Measurements from ENCODE around the gene ARHGAP10. TPM values are rescaled to one million over a fixed set of nuclear protein-coding genes. Genes with fewer than 3 reads are reported as not detected.

ARHGAP10 gene
- total RNA-seq, 1 experiment from 2014 or later = 9.0 TPM

DNA sequence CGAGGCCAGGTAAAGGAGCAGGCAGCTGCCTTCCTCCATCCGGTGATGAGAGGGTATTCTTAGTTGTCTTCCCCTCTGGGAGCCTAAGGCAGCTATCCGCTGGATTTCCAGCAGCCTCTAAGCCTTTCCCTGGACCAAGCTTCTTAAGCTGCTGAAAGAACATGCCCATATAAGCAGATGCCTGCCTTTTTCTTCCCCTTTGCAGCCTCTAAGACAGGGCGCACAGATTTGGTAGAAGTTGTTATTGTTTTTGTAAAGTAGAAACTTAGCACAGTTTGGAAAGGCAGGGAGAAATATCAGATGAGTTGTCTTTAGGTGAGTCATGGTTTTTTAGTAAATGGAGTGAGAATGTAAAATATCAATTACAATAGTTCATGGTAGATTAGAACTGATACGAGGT lies 210.8 kb downstream of the ARHGAP10 start:
- intact Hi-C loops (cut with micrococcal nuclease) = no loop called here
- Histone ChIP-seq H3K79me2 (ENCODE audit: low read length) (no peaks in the 10 kb centered on the region), H3K9me2 (replicated peaks; ENCODE audit: low read length) (no peaks in the 10 kb centered on the region), H3K27ac (ENCODE audit: low read length) (no peak overlapping the region), H3K4me2 (ENCODE audit: low read length) (no peak overlapping the region), H4K20me1 (ENCODE audit: low read length) (no peaks in the 10 kb centered on the region), H3F3A (ENCODE audit: low read length, unreplicated experiment) (no peaks in the 10 kb centered on the region), H3K36me3 (ENCODE audit: low read depth, low read length) (no peaks in the 10 kb centered on the region), H3K4me1 (ENCODE audit: insufficient read depth, low read length) (no peaks in the 10 kb centered on the region), H3K4me3 (ENCODE audit: low read length) (no peak overlapping the region), H3K9me3 (ENCODE audit: low read length) (no peaks in the 10 kb centered on the region), H3K9ac (ENCODE audit: low read length) (no peak overlapping the region), H2AFZ (ENCODE audit: low read length) (no peak overlapping the region), H3K27me3 (ENCODE audit: low read length) (no peaks in the 10 kb centered on the region)
- ATAC-seq (no peak), DNase-seq (no peak)
- ChIA-PET CTCF (no interaction called here), POLR2A (ENCODE audit: unreplicated experiment) (no interaction called here)
- BruUV-seq (replicated peaks) = no TSS peak
- TF ChIP-seq EZH2phosphoT487 (IDR thresholded peaks at IDR 0.05; ENCODE audit: borderline replicate concordance, low read length) = no peak
- TF ChIP-seq, protein P1, sequence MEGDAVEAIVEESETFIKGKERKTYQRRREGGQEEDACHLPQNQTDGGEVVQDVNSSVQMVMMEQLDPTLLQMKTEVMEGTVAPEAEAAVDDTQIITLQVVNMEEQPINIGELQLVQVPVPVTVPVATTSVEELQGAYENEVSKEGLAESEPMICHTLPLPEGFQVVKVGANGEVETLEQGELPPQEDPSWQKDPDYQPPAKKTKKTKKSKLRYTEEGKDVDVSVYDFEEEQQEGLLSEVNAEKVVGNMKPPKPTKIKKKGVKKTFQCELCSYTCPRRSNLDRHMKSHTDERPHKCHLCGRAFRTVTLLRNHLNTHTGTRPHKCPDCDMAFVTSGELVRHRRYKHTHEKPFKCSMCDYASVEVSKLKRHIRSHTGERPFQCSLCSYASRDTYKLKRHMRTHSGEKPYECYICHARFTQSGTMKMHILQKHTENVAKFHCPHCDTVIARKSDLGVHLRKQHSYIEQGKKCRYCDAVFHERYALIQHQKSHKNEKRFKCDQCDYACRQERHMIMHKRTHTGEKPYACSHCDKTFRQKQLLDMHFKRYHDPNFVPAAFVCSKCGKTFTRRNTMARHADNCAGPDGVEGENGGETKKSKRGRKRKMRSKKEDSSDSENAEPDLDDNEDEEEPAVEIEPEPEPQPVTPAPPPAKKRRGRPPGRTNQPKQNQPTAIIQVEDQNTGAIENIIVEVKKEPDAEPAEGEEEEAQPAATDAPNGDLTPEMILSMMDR (conservative IDR thresholded peaks at IDR 0.05; ENCODE audit: low read depth, low read length) = no peak
- TF ChIP-seq EZH2 (IDR thresholded peaks at IDR 0.05; ENCODE audit: low read length, unreplicated experiment) = no peak

DNA sequence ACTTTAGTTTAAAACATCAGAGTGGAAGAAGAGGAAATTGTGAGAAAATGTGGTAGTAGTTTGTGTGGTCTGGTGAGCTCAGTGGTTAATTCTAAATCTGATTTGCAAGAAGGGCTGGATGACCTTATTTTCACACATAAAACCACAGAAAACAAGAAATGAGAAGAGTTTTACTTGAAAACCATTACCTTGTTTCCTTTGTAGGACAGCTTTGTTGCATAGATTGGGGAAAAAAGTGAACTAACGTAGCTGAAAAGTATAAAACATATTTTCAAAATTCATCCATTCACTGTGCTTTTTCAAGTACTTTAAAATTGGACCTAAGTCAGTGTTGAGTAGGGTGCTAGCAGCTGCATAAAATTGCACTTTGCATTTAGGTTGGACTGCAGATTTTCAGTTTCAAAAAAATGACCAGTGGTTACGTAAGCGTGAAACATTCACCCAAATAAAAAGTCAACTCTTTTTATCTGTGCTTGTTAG lies 211.3 kb downstream of the ARHGAP10 start:
- no peaks in the 10 kb centered on the region for H3K9me3 ChIP-seq (ENCODE audit: low read length)
- H3K36me3 ChIP-seq (ENCODE audit: low read depth, low read length) = no peaks in the 10 kb centered on the region
- no peak overlapping the region for H3K27ac ChIP-seq (ENCODE audit: low read length)
- H3K9ac ChIP-seq (ENCODE audit: low read length) = no peak overlapping the region
- intact Hi-C loops (cut with micrococcal nuclease) = no loop called here
- H3K9me2 ChIP-seq (replicated peaks; ENCODE audit: low read length) = no peaks in the 10 kb centered on the region
- no peaks in the 10 kb centered on the region for H4K20me1 ChIP-seq (ENCODE audit: low read length)
- H3K79me2 ChIP-seq (ENCODE audit: low read length) = no peaks in the 10 kb centered on the region
- H2AFZ ChIP-seq (ENCODE audit: low read length) = no peak overlapping the region
- ATAC-seq (no peak), DNase-seq (no peak)
- no peak overlapping the region for H3K4me2 ChIP-seq (ENCODE audit: low read length)
- TF ChIP-seq EZH2phosphoT487 (IDR thresholded peaks at IDR 0.05; ENCODE audit: borderline replicate concordance, low read length) (no peak), EZH2 (IDR thresholded peaks at IDR 0.05; ENCODE audit: low read length, unreplicated experiment) (no peak)
- TF ChIP-seq, protein P1 (conservative IDR thresholded peaks at IDR 0.05; ENCODE audit: low read depth, low read length) = no peak
- CTCF ChIA-PET = no interaction called here
- no peaks in the 10 kb centered on the region for H3K4me1 ChIP-seq (ENCODE audit: insufficient read depth, low read length)
- POLR2A ChIA-PET (ENCODE audit: unreplicated experiment) = no interaction called here
- H3K27me3 ChIP-seq (ENCODE audit: low read length) = no peaks in the 10 kb centered on the region
- H3F3A ChIP-seq (ENCODE audit: low read length, unreplicated experiment) = no peaks in the 10 kb centered on the region
- BruUV-seq (replicated peaks) = no TSS peak
- H3K4me3 ChIP-seq (ENCODE audit: low read length) = no peak overlapping the region

DNA sequence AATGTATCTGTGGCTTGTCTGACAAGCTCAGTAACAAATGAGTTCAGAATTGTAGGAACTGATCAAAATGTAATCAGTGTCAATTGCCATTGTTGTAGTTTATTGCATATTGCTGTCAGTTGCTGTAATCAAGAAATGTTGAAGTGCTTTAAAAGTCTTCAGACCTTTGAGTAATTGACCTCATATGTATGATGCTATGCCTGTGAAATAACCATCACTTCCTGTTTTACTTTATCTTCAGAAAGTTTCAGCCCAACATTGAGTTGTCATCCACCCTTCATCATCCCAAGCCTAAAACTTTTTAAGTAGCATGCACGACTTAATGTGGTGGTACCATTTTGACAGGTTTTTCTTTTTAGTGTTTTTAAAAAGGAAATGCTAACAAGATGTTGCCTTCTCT lies 212.4 kb downstream of the ARHGAP10 start:
- H3K4me2 ChIP-seq (ENCODE audit: low read length) = no peak overlapping the region
- ATAC-seq = no peak
- H3K36me3 ChIP-seq (ENCODE audit: low read depth, low read length) = no peaks in the 10 kb centered on the region
- no peak overlapping the region for H3K9ac ChIP-seq (ENCODE audit: low read length)
- no TSS peak for BruUV-seq (replicated peaks)
- no peak overlapping the region for H2AFZ ChIP-seq (ENCODE audit: low read length)
- no peaks in the 10 kb centered on the region for H3F3A ChIP-seq (ENCODE audit: low read length, unreplicated experiment)
- POLR2A ChIA-PET (ENCODE audit: unreplicated experiment) = no interaction called here
- no peak overlapping the region for H3K4me3 ChIP-seq (ENCODE audit: low read length)
- no peaks in the 10 kb centered on the region for H4K20me1 ChIP-seq (ENCODE audit: low read length)
- no peaks in the 10 kb centered on the region for H3K9me3 ChIP-seq (ENCODE audit: low read length)
- no peak for DNase-seq
- CTCF ChIA-PET = no interaction called here
- no peaks in the 10 kb centered on the region for H3K27me3 ChIP-seq (ENCODE audit: low read length)
- H3K4me1 ChIP-seq (ENCODE audit: insufficient read depth, low read length) = no peaks in the 10 kb centered on the region
- intact Hi-C loops (cut with micrococcal nuclease) = no loop called here
- TF ChIP-seq EZH2phosphoT487 (IDR thresholded peaks at IDR 0.05; ENCODE audit: borderline replicate concordance, low read length) (no peak), EZH2 (IDR thresholded peaks at IDR 0.05; ENCODE audit: low read length, unreplicated experiment) (no peak)
- TF ChIP-seq, protein P1 (conservative IDR thresholded peaks at IDR 0.05; ENCODE audit: low read depth, low read length) = no peak
- no peaks in the 10 kb centered on the region for H3K79me2 ChIP-seq (ENCODE audit: low read length)
- H3K27ac ChIP-seq (ENCODE audit: low read length) = no peak overlapping the region
- H3K9me2 ChIP-seq (replicated peaks; ENCODE audit: low read length) = no peaks in the 10 kb centered on the region
